SU-DHL-6 (cell line): ENCODE measurements around the gene CCDC28B.

Experiments used
- H2AFZ ChIP-seq: fragments of 200-600 bp; sonication (generic); 2 replicates; pipeline ENCODE4 v1.6.1; 2014; ENCODE audit warnings: low read depth, mild to moderate bottlenecking, moderate library complexity, mixed read lengths, antibody characterized with exemption, low read length; ENCODE audit not compliant: severe bottlenecking
- H3F3A ChIP-seq: fragments of 200-600 bp; shearing (Covaris generic); 2 replicates; pipeline ENCODE4 v1.6.0; 2016; ENCODE audit warnings: antibody characterized with exemption, mild to moderate bottlenecking; ENCODE audit not compliant: insufficient read depth
- H3K27ac ChIP-seq: fragments of 200-600 bp; sonication (generic); 2 replicates; pipeline ENCODE4 v1.5.1; 2016; ENCODE audit warnings: low read depth, mild to moderate bottlenecking, low read length, moderate library complexity, mixed read lengths
- H3K27me3 ChIP-seq: fragments of 200-600 bp; sonication (generic), shearing (Covaris generic); 2 replicates; pipeline ENCODE4 v1.6.0; 2014; ENCODE audit warnings: mild to moderate bottlenecking, low read length
- H3K36me3 ChIP-seq: fragments of 200-600 bp; sonication (generic); 2 replicates; pipeline ENCODE4 v1.6.1; 2014; ENCODE audit warnings: mild to moderate bottlenecking, low read length, mixed read lengths
- H3K4me2 ChIP-seq: fragments of 300-600, 200-600 bp; shearing (Covaris generic), sonication (generic); 2 replicates; pipeline ENCODE4 v1.6.0; 2014; ENCODE audit warnings: low read length, low read depth, mild to moderate bottlenecking; ENCODE audit not compliant: poor library complexity, severe bottlenecking
- H3K4me3 ChIP-seq: fragments of 200-600 bp; sonication (generic); 2 replicates; pipeline ENCODE4 v1.5.1; 2014; ENCODE audit warnings: antibody characterized with exemption, low read length, mild to moderate bottlenecking, mixed read lengths; ENCODE audit not compliant: insufficient read depth, poor library complexity, severe bottlenecking
- H3K79me2 ChIP-seq: fragments of 200-600 bp; sonication (generic); 2 replicates; pipeline ENCODE4 v1.6.1; 2014; ENCODE audit warnings: mild to moderate bottlenecking, low read length, moderate library complexity; ENCODE audit not compliant: insufficient read depth
- H3K9ac ChIP-seq: fragments of 200-600 bp; sonication (generic); 2 replicates; pipeline ENCODE4 v1.7.0; 2014; ENCODE audit warnings: mild to moderate bottlenecking, low read length
- H3K9me2 ChIP-seq: fragments of 200-600 bp; sonication (generic); replicated peaks from 2 replicates; pipeline ENCODE4 v1.6.1; 2014; ENCODE audit warnings: low read length; ENCODE audit not compliant: insufficient read depth
- H3K9me3 ChIP-seq: fragments of 200-600 bp; sonication (generic); 2 replicates; pipeline ENCODE4 v1.6.1; 2014; ENCODE audit warnings: low read length, mixed read lengths; ENCODE audit not compliant: insufficient read depth
- H4K20me1 ChIP-seq: fragments of 200-600 bp; sonication (generic); 2 replicates; pipeline ENCODE4 v1.6.1; 2014; ENCODE audit warnings: low read depth, mild to moderate bottlenecking, antibody characterized with exemption, low read length, moderate library complexity, mixed read lengths
- EZH2phosphoT487 ChIP-seq: fragments of 200-600 bp; sonication (generic), shearing (Covaris generic); conservative IDR thresholded peaks from 2 replicates; pipeline ENCODE4 v1.6.1; 2018; ENCODE audit warnings: mild to moderate bottlenecking, antibody characterized with exemption, low read length, moderate library complexity, mixed read lengths
- TF ChIP-seq, protein P1 (sequence below): fragments of 200-600 bp; sonication (generic); IDR thresholded peaks from one replicate; pipeline ENCODE4 v1.5.1; 2017; ENCODE audit warnings: antibody characterized with exemption, mild to moderate bottlenecking, low read length, moderate library complexity; ENCODE audit not compliant: insufficient read depth, poor library complexity, severe bottlenecking

The CCDC28B gene

GRCh38 chr1:32199043-32199716, 1.2 kb upstream of the CCDC28B start:
- Histone ChIP-seq H3K9me2 (no peaks in the 10 kb centered on the region), H3K4me3 (no peak overlapping the region), H3K4me2 (peak overlapping the region; percentile 64), H3K9ac (peak overlapping the region; percentile 71; the same call in 1 of the 2 replicates), H3K9me3 (no peaks in the 10 kb centered on the region), H3K79me2 (0 out of 2 replicates have a peak, but pooled peaks cover 3% of the 10 kb centered on the region), H3K27me3 (no peaks in the 10 kb centered on the region), H3F3A (peaks cover 19% of the 10 kb centered on the region), H4K20me1 (no peaks in the 10 kb centered on the region), H2AFZ (no peak overlapping the region), H3K36me3 (peaks cover 3% of the 10 kb centered on the region; the same call in 1 of the 2 replicates), H3K27ac (peak overlapping the region; percentile 62)
- no peak for TF ChIP-seq EZH2phosphoT487
- TF ChIP-seq, protein P1, sequence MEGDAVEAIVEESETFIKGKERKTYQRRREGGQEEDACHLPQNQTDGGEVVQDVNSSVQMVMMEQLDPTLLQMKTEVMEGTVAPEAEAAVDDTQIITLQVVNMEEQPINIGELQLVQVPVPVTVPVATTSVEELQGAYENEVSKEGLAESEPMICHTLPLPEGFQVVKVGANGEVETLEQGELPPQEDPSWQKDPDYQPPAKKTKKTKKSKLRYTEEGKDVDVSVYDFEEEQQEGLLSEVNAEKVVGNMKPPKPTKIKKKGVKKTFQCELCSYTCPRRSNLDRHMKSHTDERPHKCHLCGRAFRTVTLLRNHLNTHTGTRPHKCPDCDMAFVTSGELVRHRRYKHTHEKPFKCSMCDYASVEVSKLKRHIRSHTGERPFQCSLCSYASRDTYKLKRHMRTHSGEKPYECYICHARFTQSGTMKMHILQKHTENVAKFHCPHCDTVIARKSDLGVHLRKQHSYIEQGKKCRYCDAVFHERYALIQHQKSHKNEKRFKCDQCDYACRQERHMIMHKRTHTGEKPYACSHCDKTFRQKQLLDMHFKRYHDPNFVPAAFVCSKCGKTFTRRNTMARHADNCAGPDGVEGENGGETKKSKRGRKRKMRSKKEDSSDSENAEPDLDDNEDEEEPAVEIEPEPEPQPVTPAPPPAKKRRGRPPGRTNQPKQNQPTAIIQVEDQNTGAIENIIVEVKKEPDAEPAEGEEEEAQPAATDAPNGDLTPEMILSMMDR: no peak

GRCh38 chr1:32199717-32200072, 700 bp upstream of the CCDC28B start:
- Histone ChIP-seq H2AFZ (peak overlapping the region; percentile 35), H3K27ac (peak overlapping the region; percentile 62), H3K27me3 (no peaks in the 10 kb centered on the region), H4K20me1 (no peaks in the 10 kb centered on the region), H3K36me3 (no peaks in the 10 kb centered on the region), H3K9ac (peak overlapping the region; percentile 71), H3K9me3 (no peaks in the 10 kb centered on the region), H3K9me2 (no peaks in the 10 kb centered on the region), H3K79me2 (0 out of 2 replicates have a peak, but pooled peaks cover 3% of the 10 kb centered on the region), H3F3A (peaks cover 22% of the 10 kb centered on the region), H3K4me3 (peak overlapping the region; percentile 76), H3K4me2 (peak overlapping the region; percentile 64)
- TF ChIP-seq, protein P1: no peak
- no peak for TF ChIP-seq EZH2phosphoT487

- Histone ChIP-seq H2AFZ (peak overlapping the region; percentile 3), H3K79me2 (0 out of 2 replicates have a peak, but pooled peaks cover 3% of the 10 kb centered on the region), H3K9ac (peak overlapping the region; percentile 71), H3K36me3 (no peaks in the 10 kb centered on the region), H3K27me3 (no peaks in the 10 kb centered on the region), H3K27ac (peak overlapping the region; percentile 62), H3K9me3 (no peaks in the 10 kb centered on the region), H3K4me2 (peak overlapping the region; percentile 64), H4K20me1 (no peaks in the 10 kb centered on the region), H3K4me3 (peak overlapping the region; percentile 76), H3K9me2 (no peaks in the 10 kb centered on the region), H3F3A (peaks cover 20% of the 10 kb centered on the region)
- no peak for TF ChIP-seq EZH2phosphoT487
- TF ChIP-seq, protein P1: peak; percentile 30
Observed at GRCh38 chr1:32201011-32201855, 838 bp downstream of the CCDC28B start.
